Measurements from ENCODE around the gene NMNAT2.

- TF ChIP-seq CTCF (IDR thresholded peaks at IDR 0.05; ENCODE audit: extremely low read depth in 1 of 2, insufficient read depth in 1 of 2, low read depth in 1 of 2, low read length in 2 of 2) (no peak), POLR2AphosphoS5 (IDR thresholded peaks at IDR 0.05; ENCODE audit: insufficient read depth, low read depth, low read length) (no peak), FOS (IDR thresholded peaks at IDR 0.05; ENCODE audit: borderline replicate concordance, insufficient read depth, low read length) (no peak), EZH2 (IDR thresholded peaks at IDR 0.05; ENCODE audit: borderline replicate concordance, low read depth, low read length, severe bottlenecking) (no peak), MYC (IDR thresholded peaks at IDR 0.05; ENCODE audit: low read depth, low read length) (no peak), POLR2A (IDR thresholded peaks at IDR 0.05; ENCODE audit: low read depth, low read length) (no peak)
- TF ChIP-seq, protein P1, sequence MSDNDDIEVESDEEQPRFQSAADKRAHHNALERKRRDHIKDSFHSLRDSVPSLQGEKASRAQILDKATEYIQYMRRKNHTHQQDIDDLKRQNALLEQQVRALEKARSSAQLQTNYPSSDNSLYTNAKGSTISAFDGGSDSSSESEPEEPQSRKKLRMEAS (IDR thresholded peaks at IDR 0.05; ENCODE audit: insufficient read depth, insufficient read length) = no peak
These were observed 177.7 kb downstream of the NMNAT2 start for GRCh38 chr1:183240526-183240825.
